ENCODE results near the gene CXorf66. TPM values are rescaled to one million over a fixed set of nuclear protein-coding genes. Genes with fewer than 3 reads are reported as not detected.

Gene CXorf66
- total and polyA plus RNA-seq, 2 of the 13 experiments (the other 11 are each of a cell fraction or from before 2014, with no cell fraction given) = not detected

DNA sequence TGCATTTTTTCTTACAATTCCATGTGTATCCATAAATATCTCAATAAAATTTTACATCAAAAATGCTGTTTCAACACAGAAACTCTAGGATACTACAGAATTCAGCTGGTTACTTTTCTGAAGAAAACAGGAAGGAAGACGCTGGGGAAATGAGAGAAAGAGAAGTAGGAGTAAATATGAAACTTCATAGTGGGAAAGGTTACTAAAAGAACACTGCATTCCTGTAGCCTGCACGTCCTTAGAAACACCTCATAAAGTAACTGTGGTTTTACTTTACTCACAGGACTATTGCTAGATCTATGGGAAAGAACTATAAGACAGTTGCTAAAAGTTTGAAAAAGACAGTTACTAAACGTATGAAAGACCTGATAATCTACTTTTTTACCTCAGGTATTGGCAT is 55.6 kb downstream of the CXorf66 start (continued):
- TF ChIP-seq, protein P1, sequence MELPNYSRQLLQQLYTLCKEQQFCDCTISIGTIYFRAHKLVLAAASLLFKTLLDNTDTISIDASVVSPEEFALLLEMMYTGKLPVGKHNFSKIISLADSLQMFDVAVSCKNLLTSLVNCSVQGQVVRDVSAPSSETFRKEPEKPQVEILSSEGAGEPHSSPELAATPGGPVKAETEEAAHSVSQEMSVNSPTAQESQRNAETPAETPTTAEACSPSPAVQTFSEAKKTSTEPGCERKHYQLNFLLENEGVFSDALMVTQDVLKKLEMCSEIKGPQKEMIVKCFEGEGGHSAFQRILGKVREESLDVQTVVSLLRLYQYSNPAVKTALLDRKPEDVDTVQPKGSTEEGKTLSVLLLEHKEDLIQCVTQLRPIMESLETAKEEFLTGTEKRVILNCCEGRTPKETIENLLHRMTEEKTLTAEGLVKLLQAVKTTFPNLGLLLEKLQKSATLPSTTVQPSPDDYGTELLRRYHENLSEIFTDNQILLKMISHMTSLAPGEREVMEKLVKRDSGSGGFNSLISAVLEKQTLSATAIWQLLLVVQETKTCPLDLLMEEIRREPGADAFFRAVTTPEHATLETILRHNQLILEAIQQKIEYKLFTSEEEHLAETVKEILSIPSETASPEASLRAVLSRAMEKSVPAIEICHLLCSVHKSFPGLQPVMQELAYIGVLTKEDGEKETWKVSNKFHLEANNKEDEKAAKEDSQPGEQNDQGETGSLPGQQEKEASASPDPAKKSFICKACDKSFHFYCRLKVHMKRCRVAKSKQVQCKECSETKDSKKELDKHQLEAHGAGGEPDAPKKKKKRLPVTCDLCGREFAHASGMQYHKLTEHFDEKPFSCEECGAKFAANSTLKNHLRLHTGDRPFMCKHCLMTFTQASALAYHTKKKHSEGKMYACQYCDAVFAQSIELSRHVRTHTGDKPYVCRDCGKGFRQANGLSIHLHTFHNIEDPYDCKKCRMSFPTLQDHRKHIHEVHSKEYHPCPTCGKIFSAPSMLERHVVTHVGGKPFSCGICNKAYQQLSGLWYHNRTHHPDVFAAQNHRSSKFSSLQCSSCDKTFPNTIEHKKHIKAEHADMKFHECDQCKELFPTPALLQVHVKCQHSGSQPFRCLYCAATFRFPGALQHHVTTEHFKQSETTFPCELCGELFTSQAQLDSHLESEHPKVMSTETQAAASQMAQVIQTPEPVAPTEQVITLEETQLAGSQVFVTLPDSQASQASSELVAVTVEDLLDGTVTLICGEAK (IDR thresholded peaks at IDR 0.05) = no peak
- TF ChIP-seq, protein P1 (CRISPR knock-in tag; IDR thresholded peaks at IDR 0.05) = no peak
- TF ChIP-seq SP2 (CRISPR knock-in tag; IDR thresholded peaks at IDR 0.05) (no peak), ZBTB38 (CRISPR knock-in tag; IDR thresholded peaks at IDR 0.05) (no peak), ZNF484 (CRISPR knock-in tag; IDR thresholded peaks at IDR 0.05; ENCODE audit: borderline replicate concordance, low read depth) (no peak), ZNF549 (CRISPR knock-in tag; IDR thresholded peaks at IDR 0.05) (no peak)
- TF ChIP-seq, protein P2, sequence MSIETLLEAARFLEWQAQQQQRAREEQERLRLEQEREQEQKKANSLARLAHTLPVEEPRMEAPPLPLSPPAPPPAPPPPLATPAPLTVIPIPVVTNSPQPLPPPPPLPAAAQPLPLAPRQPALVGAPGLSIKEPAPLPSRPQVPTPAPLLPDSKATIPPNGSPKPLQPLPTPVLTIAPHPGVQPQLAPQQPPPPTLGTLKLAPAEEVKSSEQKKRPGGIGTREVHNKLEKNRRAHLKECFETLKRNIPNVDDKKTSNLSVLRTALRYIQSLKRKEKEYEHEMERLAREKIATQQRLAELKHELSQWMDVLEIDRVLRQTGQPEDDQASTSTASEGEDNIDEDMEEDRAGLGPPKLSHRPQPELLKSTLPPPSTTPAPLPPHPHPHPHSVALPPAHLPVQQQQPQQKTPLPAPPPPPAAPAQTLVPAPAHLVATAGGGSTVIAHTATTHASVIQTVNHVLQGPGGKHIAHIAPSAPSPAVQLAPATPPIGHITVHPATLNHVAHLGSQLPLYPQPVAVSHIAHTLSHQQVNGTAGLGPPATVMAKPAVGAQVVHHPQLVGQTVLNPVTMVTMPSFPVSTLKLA (IDR thresholded peaks at IDR 0.05) = no peak
- TF ChIP-seq, protein P3, sequence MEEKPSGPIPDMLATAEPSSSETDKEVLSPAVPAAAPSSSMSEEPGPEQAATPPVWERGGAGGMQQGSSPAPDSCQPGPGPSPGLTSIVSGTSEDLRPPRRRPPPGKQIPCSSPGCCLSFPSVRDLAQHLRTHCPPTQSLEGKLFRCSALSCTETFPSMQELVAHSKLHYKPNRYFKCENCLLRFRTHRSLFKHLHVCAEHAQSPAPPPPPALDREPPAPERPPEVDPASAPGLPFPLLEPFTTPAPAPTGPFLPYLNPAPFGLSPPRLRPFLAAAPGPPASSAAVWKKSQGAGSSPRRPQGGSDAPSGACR (CRISPR knock-in tag; IDR thresholded peaks at IDR 0.05) = no peak
